ENCODE results near the gene MYO1G. TPM values are rescaled to one million over a fixed set of nuclear protein-coding genes. Genes with fewer than 3 reads are reported as not detected.

MYO1G gene
- total RNA-seq, 1 donor from 2014 or later = 0.53 TPM

DNA sequence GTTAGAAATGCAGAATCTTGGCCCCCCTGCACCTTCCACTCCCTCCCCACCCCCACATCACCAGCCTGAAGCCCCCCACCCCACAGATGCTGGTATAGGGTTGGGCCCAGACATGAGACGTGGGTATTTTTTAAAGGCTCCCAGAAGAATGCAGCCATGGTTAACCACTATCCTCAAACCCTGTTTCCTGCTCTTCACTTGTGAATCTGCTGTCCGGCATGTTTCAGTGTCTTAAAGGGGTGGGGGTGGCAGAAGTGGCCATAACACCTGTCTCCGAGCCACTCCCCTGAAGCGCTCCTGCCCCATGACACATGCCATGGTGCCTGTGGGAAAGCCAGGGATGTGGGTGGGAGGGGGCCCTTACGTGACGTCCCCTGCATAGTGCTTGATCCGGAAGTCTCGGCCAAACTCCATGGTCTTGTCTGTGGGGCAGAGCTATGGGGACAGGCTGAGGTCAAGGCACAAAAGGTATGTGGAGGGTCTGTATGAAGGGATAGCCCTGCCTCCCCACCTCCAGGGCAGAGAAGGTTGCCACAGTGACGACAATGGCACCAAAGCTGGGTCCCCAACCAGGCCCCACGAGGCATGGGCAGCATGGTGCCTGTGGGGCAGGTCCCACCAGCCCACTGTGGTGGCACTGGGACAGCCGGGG, 9.6 kb downstream of the MYO1G start:
- H3K27ac Mint-ChIP-seq = no peak overlapping the region
- no peaks in the 10 kb centered on the region for H3K36me3 Mint-ChIP-seq
- TF ChIP-seq, protein P1, sequence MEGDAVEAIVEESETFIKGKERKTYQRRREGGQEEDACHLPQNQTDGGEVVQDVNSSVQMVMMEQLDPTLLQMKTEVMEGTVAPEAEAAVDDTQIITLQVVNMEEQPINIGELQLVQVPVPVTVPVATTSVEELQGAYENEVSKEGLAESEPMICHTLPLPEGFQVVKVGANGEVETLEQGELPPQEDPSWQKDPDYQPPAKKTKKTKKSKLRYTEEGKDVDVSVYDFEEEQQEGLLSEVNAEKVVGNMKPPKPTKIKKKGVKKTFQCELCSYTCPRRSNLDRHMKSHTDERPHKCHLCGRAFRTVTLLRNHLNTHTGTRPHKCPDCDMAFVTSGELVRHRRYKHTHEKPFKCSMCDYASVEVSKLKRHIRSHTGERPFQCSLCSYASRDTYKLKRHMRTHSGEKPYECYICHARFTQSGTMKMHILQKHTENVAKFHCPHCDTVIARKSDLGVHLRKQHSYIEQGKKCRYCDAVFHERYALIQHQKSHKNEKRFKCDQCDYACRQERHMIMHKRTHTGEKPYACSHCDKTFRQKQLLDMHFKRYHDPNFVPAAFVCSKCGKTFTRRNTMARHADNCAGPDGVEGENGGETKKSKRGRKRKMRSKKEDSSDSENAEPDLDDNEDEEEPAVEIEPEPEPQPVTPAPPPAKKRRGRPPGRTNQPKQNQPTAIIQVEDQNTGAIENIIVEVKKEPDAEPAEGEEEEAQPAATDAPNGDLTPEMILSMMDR (conservative IDR thresholded peaks at IDR 0.05) = no peak
- H3K9me3 Mint-ChIP-seq = no peaks in the 10 kb centered on the region
- DNase-seq (ENCODE audit: extremely low spot score, unreplicated experiment) = no peak
- H3K4me3 Mint-ChIP-seq = no peak overlapping the region
- no peaks in the 10 kb centered on the region for H3K27me3 Mint-ChIP-seq
- H3K4me1 Mint-ChIP-seq (ENCODE audit: unreplicated experiment) = no peaks in the 10 kb centered on the region

DNA sequence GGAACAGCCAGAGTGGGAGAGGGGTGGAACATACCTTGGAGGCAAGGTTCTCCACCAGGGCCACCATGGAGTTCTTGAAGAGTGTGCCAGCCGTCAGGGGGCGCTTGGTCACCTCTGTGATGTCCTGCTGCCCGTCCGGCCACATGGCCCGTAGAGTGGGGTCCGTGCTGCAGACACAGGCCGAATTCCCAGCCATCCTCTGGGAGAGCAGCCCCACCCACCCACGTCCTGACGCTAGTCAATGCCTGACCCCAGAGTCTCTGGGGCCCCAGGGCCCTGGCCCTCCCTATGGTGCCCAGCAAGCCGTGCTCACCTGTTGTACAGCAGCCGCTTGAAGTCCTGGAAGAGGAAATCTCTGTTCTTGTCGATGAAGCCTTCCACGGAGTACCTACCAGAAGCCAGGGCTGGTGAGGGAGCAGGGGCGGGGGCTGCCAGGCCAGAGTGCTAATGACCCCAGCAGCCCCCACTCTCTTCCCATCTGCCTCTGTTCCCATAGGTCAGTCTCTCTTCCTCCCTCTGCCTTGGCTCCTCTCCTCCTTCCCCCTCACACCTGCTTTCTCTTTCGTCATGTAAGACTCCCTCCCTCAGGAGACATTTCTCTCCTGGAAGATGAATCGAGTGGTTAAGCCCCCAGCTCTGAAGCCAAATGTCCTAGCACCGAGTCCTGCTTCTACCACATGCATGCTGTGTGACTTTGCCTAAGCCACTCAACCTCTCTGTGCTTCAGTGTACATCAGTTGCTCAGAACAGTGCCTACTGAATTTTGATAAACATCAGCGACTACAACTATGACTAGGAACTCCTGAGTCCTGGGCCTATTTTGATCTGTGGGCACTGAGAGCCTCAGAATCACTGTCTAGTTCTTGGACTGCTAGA, 11.0 kb downstream of the MYO1G start:
- Mint-ChIP-seq H3K27ac (no peak overlapping the region), H3K4me3 (no peak overlapping the region), H3K36me3 (no peaks in the 10 kb centered on the region), H3K9me3 (no peaks in the 10 kb centered on the region), H3K27me3 (peaks cover 4% of the 10 kb centered on the region), H3K4me1 (ENCODE audit: unreplicated experiment) (no peaks in the 10 kb centered on the region)
- TF ChIP-seq, protein P1 (conservative IDR thresholded peaks at IDR 0.05) = peak; percentile 49
- DNase-seq (ENCODE audit: extremely low spot score, unreplicated experiment) = no peak

DNA sequence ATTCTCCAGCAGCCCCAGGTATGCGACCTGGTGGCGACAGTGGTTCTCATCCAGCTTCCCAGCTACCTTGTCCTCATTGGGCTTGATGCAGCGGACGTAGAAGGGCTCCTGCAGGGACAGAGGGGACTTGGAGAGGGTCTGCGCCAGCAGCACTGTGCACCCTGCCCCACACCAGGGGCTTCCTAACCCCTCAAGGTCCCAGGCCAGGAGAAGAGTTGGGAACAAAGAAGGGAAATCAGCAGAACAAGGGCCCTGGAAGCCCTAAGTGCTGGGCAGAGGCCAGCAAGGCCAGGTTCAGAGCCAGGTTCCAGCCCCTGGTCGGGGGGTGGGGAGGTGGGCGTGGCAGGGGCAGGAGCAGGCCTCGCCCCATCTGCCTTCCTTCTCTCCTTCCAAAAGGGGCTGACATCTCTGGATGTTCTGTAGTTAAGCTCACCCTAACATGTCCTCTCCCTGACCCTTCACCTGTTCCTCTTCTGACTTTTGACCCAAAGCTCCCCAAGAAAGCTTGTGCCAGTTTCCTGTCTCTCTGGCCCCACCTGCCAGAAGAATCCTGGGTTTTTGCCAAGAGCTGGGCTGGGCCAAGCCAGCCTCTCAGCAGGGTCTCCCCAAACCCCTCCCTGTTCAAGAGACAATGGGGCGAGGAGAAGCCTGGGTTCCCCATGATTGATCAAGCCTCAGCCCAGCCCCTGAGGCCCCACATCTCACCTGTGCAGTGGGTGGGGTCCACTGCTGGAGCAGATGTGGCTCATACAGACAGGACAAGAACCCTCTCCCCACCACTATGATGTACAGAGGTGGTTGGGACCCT, 11.9 kb downstream of the MYO1G start:
- DNase-seq (ENCODE audit: extremely low spot score, unreplicated experiment) = no peak

DNA sequence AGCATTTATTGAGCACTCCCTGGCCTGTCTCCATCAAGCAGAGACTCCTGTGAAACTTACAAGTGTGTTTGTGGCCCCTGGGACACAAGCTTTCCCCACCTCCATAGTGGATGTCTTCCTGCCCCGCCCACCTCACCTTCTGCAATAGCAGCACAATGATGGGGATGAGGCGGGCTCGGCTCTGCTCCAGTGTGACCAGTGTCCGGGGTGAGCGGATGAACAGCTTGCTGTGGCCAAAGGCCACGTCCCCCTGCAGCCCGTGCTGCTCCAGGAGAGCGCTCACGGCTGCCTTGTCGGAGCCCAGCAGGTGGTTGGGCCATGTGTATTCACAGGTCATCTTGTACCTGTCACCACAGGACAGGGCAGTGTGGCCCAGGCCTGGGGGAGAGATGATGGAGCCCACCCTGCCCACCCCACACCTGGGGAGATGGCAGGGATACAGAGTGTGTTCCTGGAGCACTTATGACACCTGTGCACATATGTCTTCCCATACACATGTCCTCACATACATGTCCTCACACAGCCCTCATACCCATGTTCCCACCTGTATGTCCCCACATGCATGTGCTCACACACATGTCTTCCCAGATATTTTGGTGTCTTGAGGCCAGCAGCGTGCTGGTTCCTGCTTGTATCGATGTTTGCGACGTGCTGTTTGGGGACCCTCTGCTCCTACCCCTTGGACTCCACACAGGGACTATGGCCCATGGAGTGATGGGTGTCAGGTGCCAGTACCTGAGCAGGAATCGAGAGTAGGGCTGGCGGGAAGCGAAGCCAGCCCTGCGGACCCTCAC, 12.7 kb downstream of the MYO1G start:
- peak; percentile 66 for DNase-seq (ENCODE audit: extremely low spot score, unreplicated experiment)
- Mint-ChIP-seq H3K4me1 (ENCODE audit: unreplicated experiment) (no peaks in the 10 kb centered on the region), H3K36me3 (no peaks in the 10 kb centered on the region), H3K27me3 (peaks cover 4% of the 10 kb centered on the region), H3K4me3 (no peak overlapping the region), H3K9me3 (no peaks in the 10 kb centered on the region), H3K27ac (no peak overlapping the region)
- TF ChIP-seq, protein P1 (conservative IDR thresholded peaks at IDR 0.05) = no peak

More for the DNA sequence above, 11.9 kb downstream of the MYO1G start:
- TF ChIP-seq, protein P1 (conservative IDR thresholded peaks at IDR 0.05) = no peak
- Mint-ChIP-seq H3K9me3 (no peaks in the 10 kb centered on the region), H3K4me1 (ENCODE audit: unreplicated experiment) (no peaks in the 10 kb centered on the region), H3K27ac (no peak overlapping the region), H3K27me3 (peaks cover 4% of the 10 kb centered on the region), H3K36me3 (no peaks in the 10 kb centered on the region), H3K4me3 (no peak overlapping the region)

DNA sequence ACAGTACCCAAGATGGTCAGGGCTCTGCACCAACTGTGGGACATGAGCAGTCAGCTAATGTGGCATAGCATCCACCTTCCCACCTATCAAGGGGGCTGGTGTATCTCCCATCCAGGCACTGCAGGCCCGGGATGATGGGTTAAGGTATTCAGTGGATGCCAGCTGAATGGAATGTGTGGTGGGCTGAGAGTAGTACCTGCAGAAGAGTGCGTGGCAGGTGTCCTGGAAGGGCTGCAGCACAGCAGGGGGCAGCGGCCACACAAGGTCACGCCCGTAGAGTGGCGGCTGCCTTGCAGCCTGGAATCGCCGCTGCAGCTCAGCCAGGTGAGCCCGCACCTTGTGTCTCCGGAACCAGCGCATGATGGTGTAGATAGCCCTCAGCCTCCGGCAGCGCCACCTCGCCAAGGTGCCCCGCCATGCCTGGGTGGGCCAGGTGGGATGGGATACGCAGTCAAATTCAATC, 13.3 kb downstream of the MYO1G start:
- H3K4me1 Mint-ChIP-seq (ENCODE audit: unreplicated experiment) = no peaks in the 10 kb centered on the region
- DNase-seq (ENCODE audit: extremely low spot score, unreplicated experiment) = no peak
- no peak overlapping the region for H3K4me3 Mint-ChIP-seq
- no peaks in the 10 kb centered on the region for H3K36me3 Mint-ChIP-seq
- H3K27ac Mint-ChIP-seq = no peak overlapping the region
- peaks cover 5% of the 10 kb centered on the region for H3K27me3 Mint-ChIP-seq
- no peaks in the 10 kb centered on the region for H3K9me3 Mint-ChIP-seq
- TF ChIP-seq, protein P1 (conservative IDR thresholded peaks at IDR 0.05) = no peak
